Measurements from ENCODE around the gene CPPED1.

DNA sequence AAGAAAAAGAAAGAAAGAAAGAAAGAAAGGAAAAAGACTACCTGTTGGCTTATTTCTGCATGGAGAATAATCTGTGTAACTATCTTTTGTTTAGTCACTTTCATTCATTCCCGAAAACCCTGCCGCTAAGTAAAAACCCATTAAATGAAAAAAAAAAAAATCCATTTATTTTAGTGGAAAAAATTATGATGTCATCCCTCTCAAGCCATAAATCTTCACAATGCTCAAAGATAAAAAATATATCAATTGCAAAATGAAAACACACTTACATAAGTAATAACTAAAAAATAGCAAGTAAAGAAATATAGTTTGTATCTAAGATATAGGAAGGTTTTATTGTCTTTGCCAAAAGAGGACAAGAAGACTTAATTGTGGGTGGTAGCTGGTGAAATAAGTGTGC lies 46.5 kb upstream of the CPPED1 start:
- TF ChIP-seq SUZ12 (IDR thresholded peaks at IDR 0.05; ENCODE audit: extremely low read depth, insufficient read depth, insufficient read length) (no peak), YY1 (IDR thresholded peaks at IDR 0.05; ENCODE audit: insufficient read depth, insufficient read length) (no peak)
